Brain microvascular endothelial cell (primary cell): ENCODE results near the gene DLGAP4.

ENCODE experiments used
- DNase-seq: peaks from one replicate; pipeline ENCODE4 v3.0.0-alpha.2; 2020
- H3K27ac ChIP-seq: fragments of 250-450 bp; sonication (Bioruptor Pico); 2 replicates; pipeline ENCODE4 v1.5.1; 2020; ENCODE audit warnings: mild to moderate bottlenecking, moderate library complexity
- H3K27me3 ChIP-seq: fragments of 250-450 bp; sonication (Bioruptor Pico); replicated peaks from 2 replicates; pipeline ENCODE4 v1.5.1; 2020; ENCODE audit warnings: mild to moderate bottlenecking
- H3K36me3 ChIP-seq: fragments of 250-450 bp; sonication (Bioruptor Pico); replicated peaks from 2 replicates; pipeline ENCODE4 v1.5.1; 2020; ENCODE audit warnings: mild to moderate bottlenecking
- H3K4me3 ChIP-seq: 2 replicates; pipeline ENCODE4 v1.5.1; 2011; ENCODE audit warnings: low read depth, mild to moderate bottlenecking, control low read depth, low read length, moderate library complexity
- in situ Hi-C: cut with HindIII; loops from 2 replicates; pipeline ENCODE4 v1.10.0; 2017; ENCODE audit warnings: low sequenced_read_pairs, low pct_ligation_motif_present
- TF ChIP-seq, protein P1 (sequence below): IDR thresholded peaks from 2 replicates; pipeline ENCODE4 v1.5.1; 2011; ENCODE audit warnings: low read depth, mild to moderate bottlenecking, moderate library complexity, low read length, control low read depth, inconsistent platforms; ENCODE audit errors: missing control alignments

DLGAP4 gene

DNA sequence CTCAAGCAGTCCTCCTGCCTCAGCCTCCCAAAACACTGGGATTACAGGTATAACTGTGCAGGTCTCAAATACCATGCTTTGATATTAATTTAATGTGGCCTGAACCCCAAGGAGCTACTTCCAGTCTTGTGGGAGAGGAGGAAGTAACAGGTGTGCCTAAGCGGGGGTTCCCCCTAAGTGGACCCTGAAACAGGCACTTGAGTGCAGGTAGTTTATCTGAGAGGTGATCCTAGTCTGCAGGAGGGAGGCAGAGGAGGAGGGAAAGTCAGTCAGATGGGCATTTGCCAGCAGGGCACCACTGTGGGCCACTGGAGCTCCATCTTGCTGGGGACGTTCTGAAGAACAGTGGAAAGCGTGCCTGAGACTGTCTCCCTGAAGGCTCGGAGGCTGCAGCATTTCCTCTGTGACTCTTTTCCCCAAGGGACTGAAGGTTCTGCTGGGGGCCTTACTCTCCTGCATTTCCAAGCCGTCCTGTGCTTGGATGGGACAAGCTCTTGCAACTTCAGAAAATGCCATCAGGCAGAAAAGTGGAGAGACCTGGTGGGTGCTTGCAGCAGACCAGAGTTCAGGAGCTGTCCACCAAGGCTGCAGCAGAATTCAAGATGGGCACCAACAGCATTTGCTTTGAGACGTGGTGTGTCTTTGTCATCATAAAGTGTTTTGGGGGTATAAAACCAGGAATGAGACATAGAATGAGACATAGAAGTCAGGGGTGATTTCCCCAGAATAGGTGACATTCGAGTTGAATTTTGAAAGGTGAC is 4.6 kb upstream of the DLGAP4 start:
- Histone ChIP-seq H3K36me3 (no peaks in the 10 kb centered on the region), H3K4me3 (no peak overlapping the region), H3K27me3 (peaks cover 49% of the 10 kb centered on the region), H3K27ac (no peak overlapping the region)
- no peak for DNase-seq
- in situ Hi-C loops: no loop called here
- TF ChIP-seq, protein P1, sequence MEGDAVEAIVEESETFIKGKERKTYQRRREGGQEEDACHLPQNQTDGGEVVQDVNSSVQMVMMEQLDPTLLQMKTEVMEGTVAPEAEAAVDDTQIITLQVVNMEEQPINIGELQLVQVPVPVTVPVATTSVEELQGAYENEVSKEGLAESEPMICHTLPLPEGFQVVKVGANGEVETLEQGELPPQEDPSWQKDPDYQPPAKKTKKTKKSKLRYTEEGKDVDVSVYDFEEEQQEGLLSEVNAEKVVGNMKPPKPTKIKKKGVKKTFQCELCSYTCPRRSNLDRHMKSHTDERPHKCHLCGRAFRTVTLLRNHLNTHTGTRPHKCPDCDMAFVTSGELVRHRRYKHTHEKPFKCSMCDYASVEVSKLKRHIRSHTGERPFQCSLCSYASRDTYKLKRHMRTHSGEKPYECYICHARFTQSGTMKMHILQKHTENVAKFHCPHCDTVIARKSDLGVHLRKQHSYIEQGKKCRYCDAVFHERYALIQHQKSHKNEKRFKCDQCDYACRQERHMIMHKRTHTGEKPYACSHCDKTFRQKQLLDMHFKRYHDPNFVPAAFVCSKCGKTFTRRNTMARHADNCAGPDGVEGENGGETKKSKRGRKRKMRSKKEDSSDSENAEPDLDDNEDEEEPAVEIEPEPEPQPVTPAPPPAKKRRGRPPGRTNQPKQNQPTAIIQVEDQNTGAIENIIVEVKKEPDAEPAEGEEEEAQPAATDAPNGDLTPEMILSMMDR: no peak

DNA sequence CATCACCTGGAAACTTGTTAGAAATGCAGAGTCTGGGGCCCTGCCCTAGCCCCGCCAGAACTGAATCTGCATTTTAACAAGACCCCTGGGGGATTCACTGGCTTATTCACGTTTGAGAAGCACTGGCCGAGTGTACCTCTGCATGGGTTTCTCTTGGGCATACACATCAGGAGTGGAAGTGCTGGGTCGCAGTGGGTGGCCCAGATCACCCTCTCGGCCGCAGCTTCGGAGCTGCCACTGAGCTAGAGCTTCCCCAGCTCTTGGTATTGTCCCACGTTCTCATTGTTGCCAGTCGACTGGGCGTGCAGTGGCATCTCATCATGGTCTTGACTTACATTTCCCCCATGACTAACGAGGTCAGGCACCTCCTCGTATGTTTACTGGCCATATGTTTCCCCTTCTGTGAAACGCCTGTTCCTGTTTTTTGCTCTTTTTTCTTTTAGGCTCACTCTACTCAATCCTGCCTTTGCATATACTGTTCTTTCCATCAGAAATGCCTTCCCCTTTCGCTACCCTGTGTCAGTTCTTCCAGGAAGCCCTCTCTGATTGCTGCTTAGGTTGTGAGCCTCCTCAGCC is 3.0 kb upstream of the DLGAP4 start:
- Histone ChIP-seq H3K36me3 (no peaks in the 10 kb centered on the region), H3K4me3 (no peak overlapping the region), H3K27me3 (peaks cover 62% of the 10 kb centered on the region), H3K27ac (no peak overlapping the region)
- in situ Hi-C loops: no loop called here
- TF ChIP-seq, protein P1: no peak
- DNase-seq: no peak

DNA sequence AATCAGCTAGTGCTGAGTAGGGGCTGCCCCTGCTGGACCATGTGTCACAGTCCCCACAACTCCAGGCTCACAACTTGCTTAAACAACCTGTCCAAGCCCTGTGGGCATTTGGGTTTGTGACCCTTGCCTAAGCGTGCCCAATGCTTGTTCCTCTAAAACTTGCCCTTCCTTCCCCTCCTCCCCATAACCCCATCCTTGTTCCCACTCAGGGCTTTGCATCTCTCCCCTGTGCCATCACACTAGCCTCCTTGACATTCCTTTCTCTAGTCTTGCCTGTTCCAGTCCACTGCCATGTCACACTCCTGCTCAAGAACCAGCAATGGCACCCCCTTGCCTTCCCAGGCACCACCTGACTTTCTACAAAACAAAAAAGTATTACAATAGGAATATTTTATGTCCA is 2.3 kb upstream of the DLGAP4 start:
- in situ Hi-C loops: no loop called here
- Histone ChIP-seq H3K4me3 (no peak overlapping the region), H3K27ac (no peak overlapping the region), H3K27me3 (peaks cover 66% of the 10 kb centered on the region), H3K36me3 (no peaks in the 10 kb centered on the region)
- TF ChIP-seq, protein P1: no peak
- DNase-seq: no peak

DNA sequence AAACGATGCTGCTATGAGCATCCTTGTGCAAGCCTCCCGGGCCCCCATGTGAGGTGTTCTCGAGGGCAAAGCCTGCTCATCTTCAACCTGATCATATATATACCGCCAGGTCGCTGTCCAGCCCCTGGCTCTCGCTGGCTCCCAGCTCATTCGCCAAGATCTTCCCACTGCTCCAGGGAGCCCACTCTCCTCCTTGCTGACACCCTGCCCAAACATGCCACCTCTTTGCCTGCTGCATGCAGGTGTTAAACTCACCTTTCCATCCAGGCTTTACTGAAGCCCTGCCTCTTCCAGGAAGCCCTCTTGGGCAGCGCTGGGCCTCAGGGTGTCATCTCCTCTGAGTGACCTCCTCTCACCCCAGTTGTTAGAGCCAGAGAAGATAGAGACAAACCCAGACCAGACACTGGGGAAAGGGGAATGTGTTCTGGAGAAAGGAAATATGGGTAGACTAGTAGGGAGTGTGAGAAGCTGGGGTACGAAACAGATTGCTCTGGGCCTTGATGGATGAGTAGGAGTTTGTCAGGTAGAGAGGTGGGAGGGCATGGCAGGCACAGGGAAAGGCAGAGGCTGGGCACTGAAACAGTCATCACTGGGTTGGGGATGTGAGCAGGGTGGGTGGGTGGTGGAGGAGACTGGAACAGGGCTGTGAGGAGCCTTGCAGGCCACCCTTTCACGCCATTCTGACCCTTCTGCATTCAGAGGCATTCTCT is 1.2 kb upstream of the DLGAP4 start:
- no peaks in the 10 kb centered on the region for H3K36me3 ChIP-seq
- no peak for DNase-seq
- peaks cover 69% of the 10 kb centered on the region for H3K27me3 ChIP-seq
- in situ Hi-C loops: no loop called here
- no peak overlapping the region for H3K4me3 ChIP-seq
- TF ChIP-seq, protein P1: no peak
- no peak overlapping the region for H3K27ac ChIP-seq

DNA sequence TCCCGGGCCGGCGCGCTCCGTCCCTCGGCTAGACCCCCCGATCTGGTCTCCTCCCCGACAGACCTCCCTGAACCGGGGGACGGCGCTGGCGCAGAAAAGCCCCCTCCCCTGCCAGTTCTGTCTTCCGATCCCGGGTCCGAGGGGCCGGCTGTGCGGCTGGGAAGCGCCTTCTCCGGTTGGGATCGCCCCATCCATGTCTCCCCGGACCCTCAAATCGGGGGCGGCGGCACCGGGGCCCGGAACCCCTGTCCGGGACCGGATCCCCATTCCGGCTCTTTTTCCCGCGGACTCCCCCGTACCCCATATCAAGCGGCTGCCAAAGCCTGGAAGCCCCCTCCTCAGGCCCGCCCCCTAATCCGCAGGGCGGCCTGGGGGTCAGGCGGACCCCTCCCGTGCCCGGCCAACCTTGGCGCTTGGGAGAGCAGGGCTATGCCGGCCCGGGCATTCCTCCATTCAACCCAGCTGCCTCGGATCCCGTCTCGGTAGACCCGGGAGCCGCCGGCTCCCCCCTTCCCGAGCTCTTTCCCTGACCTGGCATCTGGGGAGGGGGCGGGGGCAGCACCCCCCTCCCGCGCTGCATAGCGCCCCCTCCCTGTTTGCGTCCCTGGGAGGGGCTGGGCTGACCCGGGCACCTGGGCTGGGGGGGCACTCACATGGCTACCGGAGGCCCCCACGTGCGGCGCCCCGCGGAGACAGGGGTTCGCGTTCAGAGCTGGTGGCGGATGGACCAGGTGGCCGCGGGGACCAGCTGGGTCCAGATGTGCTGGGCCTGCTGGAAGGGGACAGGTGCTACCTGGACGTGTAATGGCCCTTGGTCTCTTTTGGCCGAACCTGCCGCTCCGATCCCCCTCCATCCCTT is 643 bp downstream of the DLGAP4 start:
- Histone ChIP-seq H3K27ac (no peak overlapping the region), H3K27me3 (peaks cover 68% of the 10 kb centered on the region), H3K4me3 (no peak overlapping the region), H3K36me3 (no peaks in the 10 kb centered on the region)
- DNase-seq: no peak
- in situ Hi-C loops: no loop called here
- TF ChIP-seq, protein P1: no peak
